Activated T-helper 1 cell treated with anti-CD3 and anti-CD28 coated beads, Interleukin-12 subunit alpha, Interleukin-12 subunit beta, Interleukin-2, Interleukin-4 antibody, amounts not matched to agents 30 ng/mL and 10 ng/mL and 1 ng/mL, durations not matched to agents 14 hours and 24 hours and 36 hours (primary cell): Measurements from ENCODE around the gene EGFR. TPM values are rescaled to one million over a fixed set of nuclear protein-coding genes. Genes with fewer than 3 reads are reported as not detected.

Experiments
- DNase-seq: peaks from one replicate; pipeline ENCODE4 v3.0.0; 2021; ENCODE audit warnings: low spot score
- H3K27ac Mint-ChIP-seq: one replicate; pipeline ENCODE4 v1.8.0; 2021; ENCODE audit warnings: mild to moderate bottlenecking, mixed read lengths
- H3K27me3 Mint-ChIP-seq: one replicate; pipeline ENCODE4 v1.8.0; 2022; ENCODE audit warnings: mild to moderate bottlenecking, moderate library complexity, mixed read lengths; ENCODE audit not compliant: insufficient read depth
- H3K36me3 Mint-ChIP-seq: one replicate; pipeline ENCODE4 v1.8.0; 2021; ENCODE audit warnings: low read depth, mixed read lengths
- H3K4me1 Mint-ChIP-seq: one replicate; pipeline ENCODE4 v1.8.0; 2021; ENCODE audit warnings: low read depth, mixed read lengths
- H3K4me3 Mint-ChIP-seq: one replicate; pipeline ENCODE4 v1.8.0; 2021; ENCODE audit warnings: mild to moderate bottlenecking, moderate library complexity, mixed read lengths
- H3K9me3 Mint-ChIP-seq: one replicate; pipeline ENCODE4 v1.8.0; 2021; ENCODE audit warnings: mixed read lengths
- intact Hi-C: fragments of 100-400 bp; cut with micrococcal nuclease; formaldehyde crosslinking; loops from one replicate; pipeline ENCODE4 v1.15.1; 2024
- total RNA-seq: library from RNA; stranded (reverse); gene quantifications from 2 replicates; pipeline ENCODE4 v1.2.3, GENCODE V29; 2022

Gene EGFR
- total RNA-seq, 1 donor from 2014 or later, result 0.10 TPM

GRCh38 chr7:55180963-55181542 lies 162.2 kb downstream of the EGFR start:
- Mint-ChIP-seq H3K4me3 (no peak overlapping the region), H3K9me3 (no peaks in the 10 kb centered on the region), H3K36me3 (no peaks in the 10 kb centered on the region), H3K27me3 (peaks cover 6% of the 10 kb centered on the region), H3K27ac (no peak overlapping the region), H3K4me1 (no peaks in the 10 kb centered on the region)
- intact Hi-C loops, result no loop called here
- no peak for DNase-seq

GRCh38 chr7:55181762-55182161 lies 162.9 kb downstream of the EGFR start:
- intact Hi-C loops, result no loop called here
- no peak overlapping the region for H3K4me3 Mint-ChIP-seq
- H3K9me3 Mint-ChIP-seq, result no peaks in the 10 kb centered on the region
- no peaks in the 10 kb centered on the region for H3K4me1 Mint-ChIP-seq
- H3K36me3 Mint-ChIP-seq, result no peaks in the 10 kb centered on the region
- H3K27me3 Mint-ChIP-seq, result peaks cover 6% of the 10 kb centered on the region
- H3K27ac Mint-ChIP-seq, result no peak overlapping the region
- DNase-seq, result no peak

GRCh38 chr7:55183897-55184296 lies 165.1 kb downstream of the EGFR start:
- no peaks in the 10 kb centered on the region for H3K36me3 Mint-ChIP-seq
- no peaks in the 10 kb centered on the region for H3K4me1 Mint-ChIP-seq
- DNase-seq, result no peak
- intact Hi-C loops, result no loop called here
- peaks cover 5% of the 10 kb centered on the region for H3K27me3 Mint-ChIP-seq
- no peak overlapping the region for H3K27ac Mint-ChIP-seq
- no peak overlapping the region for H3K4me3 Mint-ChIP-seq
- H3K9me3 Mint-ChIP-seq, result no peaks in the 10 kb centered on the region

GRCh38 chr7:55185321-55185802 lies 166.5 kb downstream of the EGFR start:
- no peak for DNase-seq
- H3K9me3 Mint-ChIP-seq, result no peaks in the 10 kb centered on the region
- H3K4me3 Mint-ChIP-seq, result no peak overlapping the region
- intact Hi-C loops, result no loop called here
- no peak overlapping the region for H3K27ac Mint-ChIP-seq
- no peaks in the 10 kb centered on the region for H3K27me3 Mint-ChIP-seq
- H3K4me1 Mint-ChIP-seq, result no peaks in the 10 kb centered on the region
- H3K36me3 Mint-ChIP-seq, result no peaks in the 10 kb centered on the region

GRCh38 chr7:55185941-55186609 lies 167.3 kb downstream of the EGFR start:
- Mint-ChIP-seq H3K27me3 (no peaks in the 10 kb centered on the region), H3K9me3 (no peaks in the 10 kb centered on the region), H3K4me1 (no peaks in the 10 kb centered on the region), H3K36me3 (no peaks in the 10 kb centered on the region), H3K4me3 (no peak overlapping the region), H3K27ac (no peak overlapping the region)
- no peak for DNase-seq
- intact Hi-C loops, result no loop called here

GRCh38 chr7:55187701-55188491 lies 169.1 kb downstream of the EGFR start:
- Mint-ChIP-seq H3K27me3 (no peaks in the 10 kb centered on the region), H3K9me3 (no peaks in the 10 kb centered on the region), H3K4me3 (no peak overlapping the region), H3K4me1 (no peaks in the 10 kb centered on the region), H3K36me3 (no peaks in the 10 kb centered on the region), H3K27ac (no peak overlapping the region)
- intact Hi-C loops, result no loop called here
- no peak for DNase-seq

- intact Hi-C loops, result no loop called here
Observed at GRCh38 chr7:55188590-55189138, 169.8 kb downstream of the EGFR start.

GRCh38 chr7:55189146-55189766 lies 170.4 kb downstream of the EGFR start:
- Mint-ChIP-seq H3K9me3 (no peaks in the 10 kb centered on the region), H3K4me3 (no peak overlapping the region), H3K4me1 (no peaks in the 10 kb centered on the region), H3K27ac (no peak overlapping the region), H3K36me3 (no peaks in the 10 kb centered on the region), H3K27me3 (no peaks in the 10 kb centered on the region)
- DNase-seq, result no peak
- intact Hi-C loops, result no loop called here

More at GRCh38 chr7:55188590-55189138, 169.8 kb downstream of the EGFR start:
- H3K36me3 Mint-ChIP-seq, result no peaks in the 10 kb centered on the region
- H3K27ac Mint-ChIP-seq, result no peak overlapping the region
- no peaks in the 10 kb centered on the region for H3K9me3 Mint-ChIP-seq
- H3K27me3 Mint-ChIP-seq, result no peaks in the 10 kb centered on the region
- no peaks in the 10 kb centered on the region for H3K4me1 Mint-ChIP-seq
- no peak overlapping the region for H3K4me3 Mint-ChIP-seq
- DNase-seq, result no peak

GRCh38 chr7:55189878-55190436 lies 171.1 kb downstream of the EGFR start:
- no peaks in the 10 kb centered on the region for H3K9me3 Mint-ChIP-seq
- no peaks in the 10 kb centered on the region for H3K27me3 Mint-ChIP-seq
- H3K36me3 Mint-ChIP-seq, result no peaks in the 10 kb centered on the region
- intact Hi-C loops, result no loop called here
- H3K4me3 Mint-ChIP-seq, result no peak overlapping the region
- DNase-seq, result no peak
- no peak overlapping the region for H3K27ac Mint-ChIP-seq
- no peaks in the 10 kb centered on the region for H3K4me1 Mint-ChIP-seq

- intact Hi-C loops, result no loop called here
- no peak overlapping the region for H3K4me3 Mint-ChIP-seq
- no peaks in the 10 kb centered on the region for H3K4me1 Mint-ChIP-seq
- H3K36me3 Mint-ChIP-seq, result no peaks in the 10 kb centered on the region
- peaks cover 1% of the 10 kb centered on the region for H3K27me3 Mint-ChIP-seq
- no peaks in the 10 kb centered on the region for H3K9me3 Mint-ChIP-seq
- no peak overlapping the region for H3K27ac Mint-ChIP-seq
- no peak for DNase-seq
Observed at GRCh38 chr7:55190511-55191160, 171.8 kb downstream of the EGFR start.

- Mint-ChIP-seq H3K9me3 (no peaks in the 10 kb centered on the region), H3K27ac (no peak overlapping the region), H3K4me3 (no peak overlapping the region), H3K36me3 (no peaks in the 10 kb centered on the region), H3K4me1 (no peaks in the 10 kb centered on the region), H3K27me3 (peaks cover 7% of the 10 kb centered on the region)
- DNase-seq, result no peak
- intact Hi-C loops, result no loop called here
Observed at GRCh38 chr7:55191161-55191925, 172.5 kb downstream of the EGFR start.
